GM11168 (cell line): ENCODE results near the gene KCNF1.

ENCODE experiments used
- in situ Hi-C: fragments of 300-500 bp; cut with MboI; formaldehyde crosslinking; loops from one replicate; pipeline ENCODE4 v1.12.0; 2022; ENCODE audit warnings: low sequenced_read_pairs; ENCODE audit not compliant: unreplicated experiment

KCNF1 gene

GRCh38 chr2:10900216-10901109 lies 11.3 kb upstream of the KCNF1 start:
- in situ Hi-C loops, result no loop called here

- in situ Hi-C loops, result no loop called here
Observed at GRCh38 chr2:10901160-10901939, 10.4 kb upstream of the KCNF1 start.

GRCh38 chr2:10903861-10904210 lies 7.9 kb upstream of the KCNF1 start:
- in situ Hi-C loops, result no loop called here

- in situ Hi-C loops, result no loop called here
Observed at GRCh38 chr2:10904455-10904854, 7.3 kb upstream of the KCNF1 start.

- in situ Hi-C loops, result no loop called here
Observed at GRCh38 chr2:10905006-10905861, 6.5 kb upstream of the KCNF1 start.

GRCh38 chr2:10905862-10906143 lies 5.9 kb upstream of the KCNF1 start:
- in situ Hi-C loops, result no loop called here

- in situ Hi-C loops, result no loop called here
Observed at GRCh38 chr2:10906926-10907625, 4.7 kb upstream of the KCNF1 start.

GRCh38 chr2:10908195-10908594 lies 3.5 kb upstream of the KCNF1 start:
- in situ Hi-C loops, result no loop called here

GRCh38 chr2:10909050-10909995 lies 2.4 kb upstream of the KCNF1 start:
- in situ Hi-C loops, result no loop called here

GRCh38 chr2:10909996-10910341 lies 1.8 kb upstream of the KCNF1 start:
- in situ Hi-C loops, result no loop called here

GRCh38 chr2:10910625-10911024 lies 1.1 kb upstream of the KCNF1 start:
- in situ Hi-C loops, result no loop called here

- in situ Hi-C loops, result no loop called here
Observed at GRCh38 chr2:10912076-10912731, 470 bp downstream of the KCNF1 start.

- in situ Hi-C loops, result no loop called here
Observed at GRCh38 chr2:10912796-10913455, 1.2 kb downstream of the KCNF1 start.

GRCh38 chr2:10913501-10914271 lies 2.0 kb downstream of the KCNF1 start:
- in situ Hi-C loops, result no loop called here

- in situ Hi-C loops, result no loop called here
Observed at GRCh38 chr2:10914272-10914693, 2.5 kb downstream of the KCNF1 start.

GRCh38 chr2:10915236-10915635 lies 3.5 kb downstream of the KCNF1 start:
- in situ Hi-C loops, result no loop called here

- in situ Hi-C loops, result no loop called here
Observed at GRCh38 chr2:10915731-10916276, 4.1 kb downstream of the KCNF1 start.
